ENCODE data around the gene SUPT5H. TPM values are rescaled to one million over a fixed set of nuclear protein-coding genes. Genes with fewer than 3 reads are reported as not detected.

Gene SUPT5H
- total and polyA plus RNA-seq, 2 experiments from 2014 or later: 71.6 to 184 TPM

DNA sequence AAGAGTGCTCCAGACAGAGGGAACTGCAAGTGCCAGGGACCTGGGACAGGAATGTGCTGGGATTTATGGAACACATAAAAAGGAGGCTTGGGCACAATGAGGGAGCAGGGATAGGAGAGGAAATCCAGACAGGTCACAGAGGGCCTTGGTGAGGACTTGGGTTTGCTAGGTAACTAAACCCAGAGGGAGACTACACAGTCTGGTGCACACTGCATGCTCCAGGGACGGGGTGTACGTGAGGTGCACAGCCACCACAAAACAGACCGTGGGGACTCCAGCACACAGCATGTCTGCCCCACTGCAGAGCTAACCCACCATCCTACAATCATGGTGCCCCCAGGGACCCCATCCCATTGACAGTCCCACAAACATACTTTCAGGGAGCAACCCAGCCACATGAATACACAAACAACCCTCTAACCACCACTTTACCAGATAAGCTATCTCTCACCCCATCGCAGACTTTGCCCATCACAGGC lies 44.3 kb upstream of the SUPT5H start:
- H3K4me2 ChIP-seq: peak overlapping the region; percentile 57
- no peak overlapping the region for H2AFZ ChIP-seq
- H3K27me3 ChIP-seq: no peaks in the 10 kb centered on the region
- peaks cover 54% of the 10 kb centered on the region for H3K4me1 ChIP-seq (ENCODE audit: insufficient read depth)
- WGBS (ENCODE audit: low lambda C conversion rate, missing lambda C conversion rate): 35% methylated on average over 4 of the region's 4 CpGs
- H3K79me2 ChIP-seq: peaks cover 15% of the 10 kb centered on the region
- H3K4me3 ChIP-seq: no peak overlapping the region
- no peaks in the 10 kb centered on the region for H4K20me1 ChIP-seq (ENCODE audit: insufficient read depth, poor library complexity, severe bottlenecking)
- TF ChIP-seq EZH2phosphoT487 (IDR thresholded peaks at IDR 0.05; ENCODE audit: low read depth, severe bottlenecking, unreplicated experiment) (no peak), EZH2 (IDR thresholded peaks at IDR 0.05; ENCODE audit: borderline replicate concordance) (no peak)
- TF ChIP-seq, protein P1, sequence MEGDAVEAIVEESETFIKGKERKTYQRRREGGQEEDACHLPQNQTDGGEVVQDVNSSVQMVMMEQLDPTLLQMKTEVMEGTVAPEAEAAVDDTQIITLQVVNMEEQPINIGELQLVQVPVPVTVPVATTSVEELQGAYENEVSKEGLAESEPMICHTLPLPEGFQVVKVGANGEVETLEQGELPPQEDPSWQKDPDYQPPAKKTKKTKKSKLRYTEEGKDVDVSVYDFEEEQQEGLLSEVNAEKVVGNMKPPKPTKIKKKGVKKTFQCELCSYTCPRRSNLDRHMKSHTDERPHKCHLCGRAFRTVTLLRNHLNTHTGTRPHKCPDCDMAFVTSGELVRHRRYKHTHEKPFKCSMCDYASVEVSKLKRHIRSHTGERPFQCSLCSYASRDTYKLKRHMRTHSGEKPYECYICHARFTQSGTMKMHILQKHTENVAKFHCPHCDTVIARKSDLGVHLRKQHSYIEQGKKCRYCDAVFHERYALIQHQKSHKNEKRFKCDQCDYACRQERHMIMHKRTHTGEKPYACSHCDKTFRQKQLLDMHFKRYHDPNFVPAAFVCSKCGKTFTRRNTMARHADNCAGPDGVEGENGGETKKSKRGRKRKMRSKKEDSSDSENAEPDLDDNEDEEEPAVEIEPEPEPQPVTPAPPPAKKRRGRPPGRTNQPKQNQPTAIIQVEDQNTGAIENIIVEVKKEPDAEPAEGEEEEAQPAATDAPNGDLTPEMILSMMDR (IDR thresholded peaks at IDR 0.05; ENCODE audit: poor library complexity): no peak
- H3K9me2 ChIP-seq (replicated peaks; ENCODE audit: insufficient read depth): no peaks in the 10 kb centered on the region
- peak; percentile 33 for DNase-seq (ENCODE audit: low spot score)
- H3K36me3 ChIP-seq (replicated peaks; ENCODE audit: insufficient read depth, low read depth): no peaks in the 10 kb centered on the region
- peak overlapping the region; percentile 100 for H3K27ac ChIP-seq
- no peaks in the 10 kb centered on the region for H3K9me3 ChIP-seq (ENCODE audit: low read depth)

DNA sequence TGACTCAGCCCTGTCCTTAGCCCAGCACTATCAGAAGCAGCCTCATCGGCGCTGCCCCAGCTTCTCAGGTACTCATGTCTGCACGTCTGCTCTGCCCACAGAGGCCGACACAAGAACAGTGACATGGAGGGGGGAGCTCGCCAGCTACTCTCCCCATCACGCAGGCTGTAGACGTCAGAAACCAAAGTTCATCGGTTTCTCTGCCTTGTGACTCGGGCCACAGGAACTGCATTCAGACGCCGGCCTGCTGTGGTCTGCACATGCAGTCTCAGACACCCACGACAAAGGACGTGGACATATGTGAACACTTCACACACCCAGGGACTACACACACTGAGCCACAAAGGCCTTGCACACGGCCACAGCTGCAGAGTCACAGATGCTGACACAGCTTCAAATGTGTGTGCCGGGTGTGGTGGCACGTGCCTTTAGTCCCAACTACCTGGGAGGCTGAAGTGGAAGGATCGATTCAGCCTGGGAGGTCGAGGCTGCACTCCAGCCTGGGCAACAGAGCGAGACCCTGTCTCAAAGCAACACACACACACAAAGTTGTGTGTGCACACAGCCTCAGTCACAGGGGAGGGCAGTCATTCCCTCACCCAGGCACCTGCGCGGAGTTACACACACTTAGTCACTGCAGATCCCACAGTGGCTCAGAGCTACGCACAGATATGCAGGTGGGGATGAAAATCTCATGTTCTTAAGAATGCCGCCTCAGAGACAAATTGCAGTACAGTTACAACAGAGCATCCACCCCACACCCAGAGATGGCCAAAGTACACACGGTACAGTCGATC lies 43.6 kb upstream of the SUPT5H start:
- Histone ChIP-seq H3K9me3 (ENCODE audit: low read depth) (no peaks in the 10 kb centered on the region), H3K4me2 (peak overlapping the region; percentile 87), H3K36me3 (replicated peaks; ENCODE audit: insufficient read depth, low read depth) (no peaks in the 10 kb centered on the region), H3K27me3 (no peaks in the 10 kb centered on the region), H3K27ac (peak overlapping the region; percentile 100), H3K79me2 (peaks cover 16% of the 10 kb centered on the region), H3K4me1 (ENCODE audit: insufficient read depth) (peaks cover 55% of the 10 kb centered on the region), H3K9me2 (replicated peaks; ENCODE audit: insufficient read depth) (no peaks in the 10 kb centered on the region), H3K4me3 (no peak overlapping the region), H2AFZ (no peak overlapping the region), H4K20me1 (ENCODE audit: insufficient read depth, poor library complexity, severe bottlenecking) (peaks cover under 1% of the 10 kb centered on the region)
- TF ChIP-seq, protein P1 (IDR thresholded peaks at IDR 0.05; ENCODE audit: poor library complexity): no peak
- no peak for TF ChIP-seq EZH2phosphoT487 (IDR thresholded peaks at IDR 0.05; ENCODE audit: low read depth, severe bottlenecking, unreplicated experiment)
- no peak for TF ChIP-seq EZH2 (IDR thresholded peaks at IDR 0.05; ENCODE audit: borderline replicate concordance)
- DNase-seq (ENCODE audit: low spot score): peak; percentile 93
- WGBS (ENCODE audit: low lambda C conversion rate, missing lambda C conversion rate): 42% methylated on average over 25 of the region's 25 CpGs

- Histone ChIP-seq H3K36me3 (replicated peaks; ENCODE audit: insufficient read depth, low read depth) (no peaks in the 10 kb centered on the region), H3K4me3 (peak overlapping the region; percentile 14), H4K20me1 (ENCODE audit: insufficient read depth, poor library complexity, severe bottlenecking) (peaks cover 9% of the 10 kb centered on the region), H2AFZ (no peak overlapping the region), H3K4me2 (peak overlapping the region; percentile 87), H3K4me1 (ENCODE audit: insufficient read depth) (peaks cover 55% of the 10 kb centered on the region), H3K27ac (peak overlapping the region; percentile 100), H3K27me3 (no peaks in the 10 kb centered on the region), H3K9me2 (replicated peaks; ENCODE audit: insufficient read depth) (no peaks in the 10 kb centered on the region), H3K79me2 (peaks cover 25% of the 10 kb centered on the region), H3K9me3 (ENCODE audit: low read depth) (no peaks in the 10 kb centered on the region)
- 5% methylated on average over 51 of the region's 59 CpGs for WGBS (ENCODE audit: low lambda C conversion rate, missing lambda C conversion rate)
- TF ChIP-seq EZH2 (IDR thresholded peaks at IDR 0.05; ENCODE audit: borderline replicate concordance): no peak
- TF ChIP-seq EZH2phosphoT487 (IDR thresholded peaks at IDR 0.05; ENCODE audit: low read depth, severe bottlenecking, unreplicated experiment): no peak
- TF ChIP-seq, protein P1 (IDR thresholded peaks at IDR 0.05; ENCODE audit: poor library complexity): no peak
- DNase-seq (ENCODE audit: low spot score): peak; percentile 97
Observed at GRCh38 chr19:39402346-39403300, 42.8 kb upstream of the SUPT5H start.

All from hepatocyte (in vitro differentiated cells).